SK-N-SH (cell line): Measurements from ENCODE around the gene HERC3. TPM values are rescaled to one million over a fixed set of nuclear protein-coding genes. Genes with fewer than 3 reads are reported as not detected.

Source experiments
- CTCF ChIA-PET: fragments of 300-600, 350-600 bp; formaldehyde crosslinking; extraction: SDS; loops from one replicate; lab custom pipeline; 2021; lab: Yijun Ruan, JAX
- POLR2A ChIA-PET: fragments of 350-600 bp; sonication (Branson Sonifier 250); formaldehyde crosslinking; extraction: SDS; loops from one replicate; lab custom pipeline; 2020; ENCODE audit warnings: antibody characterized with exemption, inconsistent platforms; lab: Yijun Ruan, JAX
- DNase-seq: peaks from one replicate; pipeline ENCODE4 v3.0.0; 2012
- H2AFZ ChIP-seq: fragments of 200-600 bp; sonication (generic); 2 replicates; pipeline ENCODE4 v1.8.1; 2016; ENCODE audit warnings: antibody characterized with exemption, mild to moderate bottlenecking, low read depth
- H3F3A ChIP-seq: fragments of 200-600 bp; sonication (generic); replicated peaks from 2 replicates; pipeline ENCODE3; 2016; ENCODE audit warnings: antibody characterized with exemption, mild to moderate bottlenecking; ENCODE audit not compliant: insufficient read depth
- H3K27ac ChIP-seq, 2 experiments: fragments of 200-500 bp in 1 of 2; fragments of 200-600 bp in 1 of 2; sonication (Bioruptor generic) in 1 of 2; sonication (generic), shearing (Covaris generic) in 1 of 2; 2 replicates each; pipeline versions ENCODE4 v1.5.1 to v1.6.1; 2014 to 2016; ENCODE audit warnings: low read depth in 2 of 2, inconsistent platforms in 1 of 2, low read length in 1 of 2, mild to moderate bottlenecking in 1 of 2, mixed read lengths in 1 of 2
- H3K27me3 ChIP-seq: fragments of 200-600 bp; sonication (generic), shearing (Covaris generic); 2 replicates; pipeline ENCODE4 v1.6.1; 2016; ENCODE audit warnings: mixed run types; ENCODE audit not compliant: insufficient read depth
- H3K36me3 ChIP-seq, 2 experiments: fragments of 200-500 bp in 1 of 2; fragments of 200-600 bp in 1 of 2; sonication (Bioruptor generic) in 1 of 2; sonication (generic) in 1 of 2; replicated peaks in 1 of 2; 2 replicates each; pipeline versions ENCODE3 to v1.5.1; 2014 to 2016; ENCODE audit warnings: low read length in 1 of 2, mild to moderate bottlenecking in 1 of 2; ENCODE audit not compliant: insufficient read depth in 2 of 2, control insufficient read depth in 1 of 2
- H3K4me1 ChIP-seq, 2 experiments: fragments of 200-500 bp in 1 of 2; fragments of 200-600 bp in 1 of 2; sonication (Bioruptor generic) in 1 of 2; sonication (generic), shearing (Covaris generic) in 1 of 2; 2 replicates each; pipeline versions ENCODE4 v1.5.1 to v1.6.1; 2014 to 2016; ENCODE audit warnings: low read depth in 1 of 2, low read length in 1 of 2, mixed run types in 1 of 2; ENCODE audit not compliant: insufficient read depth in 2 of 2, control insufficient read depth in 1 of 2
- H3K4me2 ChIP-seq: fragments of 200-600 bp; sonication (generic), shearing (Covaris generic); 2 replicates; pipeline ENCODE4 v1.6.1; 2017; ENCODE audit warnings: mixed run types
- H3K4me3 ChIP-seq, 2 experiments: fragments of 200-500 bp in 1 of 2; fragments of 200-600 bp in 1 of 2; sonication (Bioruptor generic) in 1 of 2; sonication (generic), shearing (Covaris generic) in 1 of 2; 2 replicates each; pipeline versions ENCODE4 v1.5.1 to v1.8.1; 2014 to 2016; ENCODE audit warnings: low read depth in 2 of 2, inconsistent platforms in 1 of 2, low read length in 1 of 2, mild to moderate bottlenecking in 1 of 2, mixed read lengths in 1 of 2, moderate library complexity in 1 of 2
- H3K79me2 ChIP-seq: fragments of 200-600 bp; sonication (generic); 2 replicates; pipeline ENCODE4 v1.8.1; 2017; ENCODE audit warnings: mild to moderate bottlenecking; ENCODE audit not compliant: insufficient read depth
- H3K9ac ChIP-seq: fragments of 200-600 bp; sonication (generic); 2 replicates; pipeline ENCODE4 v1.6.1; 2017; ENCODE audit warnings: mixed run types
- H3K9me2 ChIP-seq: fragments of 200-600 bp; sonication (generic); 2 replicates; pipeline ENCODE4 v1.6.1; 2017; ENCODE audit warnings: mixed run types
- H3K9me3 ChIP-seq: fragments of 200-600 bp; sonication (generic); 2 replicates; pipeline ENCODE4 v1.6.1; 2017; ENCODE audit warnings: mixed run types, mild to moderate bottlenecking, moderate library complexity
- H4K20me1 ChIP-seq: fragments of 200-600 bp; sonication (generic); 2 replicates; pipeline ENCODE4 v1.6.1; 2017; ENCODE audit warnings: mild to moderate bottlenecking, mixed run types; ENCODE audit not compliant: insufficient read depth
- CHD2 ChIP-seq: fragments of 150-350 bp; IDR thresholded peaks from 2 replicates; pipeline ENCODE4 v1.6.1; 2018; ENCODE audit warnings: low read length; ENCODE audit not compliant: partially characterized antibody
- EP300 ChIP-seq, 2 experiments: IDR thresholded peaks; 2 replicates each; pipeline versions ENCODE4 v1.4.0 to v1.6.1; 2012; ENCODE audit warnings: borderline replicate concordance in 1 of 2, low read depth in 1 of 2, low read length in 1 of 2
- EZH2phosphoT487 ChIP-seq: fragments of 200-600 bp; sonication (generic); IDR thresholded peaks from 2 replicates; pipeline ENCODE4 v1.6.1; 2017; ENCODE audit warnings: low read depth, mixed run types, mild to moderate bottlenecking, antibody characterized with exemption, moderate library complexity, borderline replicate concordance
- FOXM1 ChIP-seq: IDR thresholded peaks from 2 replicates; pipeline ENCODE4 v1.4.0; 2012; ENCODE audit warnings: low read depth, mild to moderate bottlenecking
- GABPA ChIP-seq: IDR thresholded peaks from 2 replicates; pipeline ENCODE4 v1.4.0; 2012; ENCODE audit warnings: low read depth, mild to moderate bottlenecking
- GATA2 ChIP-seq: sonication (generic); formaldehyde crosslinking; IDR thresholded peaks from 2 replicates; pipeline ENCODE4 v1.5.0; 2020; ENCODE audit warnings: mild to moderate bottlenecking, missing genetic modification reagents
- MEF2A ChIP-seq: IDR thresholded peaks from 2 replicates; pipeline ENCODE4 v1.4.0; 2012; ENCODE audit warnings: low read depth, borderline replicate concordance
- MXI1 ChIP-seq: IDR thresholded peaks from 2 replicates; pipeline ENCODE4 v1.6.1; 2012; ENCODE audit warnings: mild to moderate bottlenecking, low read depth, low read length, improper control_type of control experiment
- NFIC ChIP-seq: IDR thresholded peaks from 2 replicates; pipeline ENCODE4 v1.4.0; 2012; ENCODE audit warnings: borderline replicate concordance
- NRF1 ChIP-seq: IDR thresholded peaks from 2 replicates; pipeline ENCODE4 v1.6.1; 2012; ENCODE audit warnings: low read depth, mild to moderate bottlenecking, low read length
- POLR2AphosphoS5 ChIP-seq: IDR thresholded peaks from 2 replicates; pipeline ENCODE4 v1.6.1; 2012; ENCODE audit warnings: low read depth, low read length
- TAF1 ChIP-seq: IDR thresholded peaks from 2 replicates; pipeline ENCODE4 v1.6.1; 2012; ENCODE audit warnings: low read depth, mild to moderate bottlenecking, low read length, moderate library complexity, borderline replicate concordance
- TEAD4 ChIP-seq: IDR thresholded peaks from 2 replicates; pipeline ENCODE4 v1.4.0; 2012; ENCODE audit warnings: mild to moderate bottlenecking, borderline replicate concordance; ENCODE audit not compliant: insufficient read depth
- YY1 ChIP-seq: IDR thresholded peaks from 2 replicates; pipeline ENCODE4 v1.4.0; 2012; ENCODE audit warnings: low read depth, mild to moderate bottlenecking
- WGBS: methylation state at CpG from one replicate; pipeline ENCODE4 v1.1.6; 2017; ENCODE audit warnings: low lambda C conversion rate; 5-methylcytosine and 5-hydroxymethylcytosine counted together
- polyA plus RNA-seq, 3 experiments: library from polyadenylated mRNA; depleted of rRNA; stranded (reverse); fragments of >200 nt; gene quantifications; 2 replicates each; pipeline ENCODE4 v1.2.3, GENCODE V29; 2012
- TF ChIP-seq, protein P1 (sequence below): fragments of 150-350 bp; IDR thresholded peaks from 2 replicates; pipeline ENCODE4 v1.6.1; 2016; ENCODE audit warnings: mild to moderate bottlenecking, low read depth, low read length
- TF ChIP-seq, protein P2 (sequence below): fragments of 150-350 bp; IDR thresholded peaks from 2 replicates; pipeline ENCODE4 v1.6.1; 2017; ENCODE audit warnings: antibody characterized with exemption, low read length, low read depth, borderline replicate concordance
- TF ChIP-seq, protein P3 (sequence below): IDR thresholded peaks from 2 replicates; pipeline ENCODE4; 2012
- TF ChIP-seq, protein P4 (sequence below): IDR thresholded peaks from 2 replicates; pipeline ENCODE4 v1.6.1; 2012; ENCODE audit warnings: mild to moderate bottlenecking, low read depth, low read length, moderate library complexity
- TF ChIP-seq, protein P5 (sequence below): IDR thresholded peaks from 2 replicates; pipeline ENCODE4 v1.4.0; 2012; ENCODE audit warnings: low read depth

Gene HERC3
- polyA plus RNA-seq, 1 of the 3 experiments (the other 2 are of a cell fraction): 4.6 TPM

DNA sequence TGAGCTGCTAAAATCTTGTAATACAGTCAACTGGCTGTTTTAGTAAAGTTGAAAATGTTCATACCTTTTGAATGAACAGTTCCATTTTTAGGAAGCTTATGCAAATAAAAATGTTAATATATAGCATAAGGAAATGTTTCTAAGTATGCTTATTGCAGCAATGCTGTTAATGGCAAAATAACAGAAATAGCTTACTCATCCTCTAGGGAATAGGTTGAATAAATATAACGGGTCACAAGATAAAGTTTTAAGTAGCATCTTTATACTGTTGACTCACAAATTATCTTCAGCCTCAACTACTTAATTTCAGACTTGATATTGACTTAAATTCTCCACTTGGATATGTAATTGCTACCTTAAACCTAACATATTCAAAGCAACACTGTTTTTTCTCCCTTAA is 27.7 kb downstream of the HERC3 start:
- ChIA-PET CTCF (interaction anchor here (1.1 kb wide), 1 partner anchor 10 kb away, joined by 3 read pairs; no protein-coding TSS in a partner anchor), POLR2A (no interaction called here)
- H3F3A ChIP-seq: peaks cover 27% of the 10 kb centered on the region
- H3K9ac ChIP-seq: no peak overlapping the region
- no peaks in the 10 kb centered on the region for H4K20me1 ChIP-seq
- H3K9me2 ChIP-seq: no peaks in the 10 kb centered on the region
- H3K4me1 ChIP-seq: no peaks in the 10 kb centered on the region
- H3K9me3 ChIP-seq: peaks cover 7% of the 10 kb centered on the region; the same call in 1 of the 2 replicates
- no peak for DNase-seq
- H2AFZ ChIP-seq: no peak overlapping the region
- H3K4me2 ChIP-seq: no peak overlapping the region
- no peak overlapping the region for H3K27ac ChIP-seq
- peaks cover 15% of the 10 kb centered on the region for H3K79me2 ChIP-seq
- no peak for TF ChIP-seq YY1
- TF ChIP-seq, protein P1, sequence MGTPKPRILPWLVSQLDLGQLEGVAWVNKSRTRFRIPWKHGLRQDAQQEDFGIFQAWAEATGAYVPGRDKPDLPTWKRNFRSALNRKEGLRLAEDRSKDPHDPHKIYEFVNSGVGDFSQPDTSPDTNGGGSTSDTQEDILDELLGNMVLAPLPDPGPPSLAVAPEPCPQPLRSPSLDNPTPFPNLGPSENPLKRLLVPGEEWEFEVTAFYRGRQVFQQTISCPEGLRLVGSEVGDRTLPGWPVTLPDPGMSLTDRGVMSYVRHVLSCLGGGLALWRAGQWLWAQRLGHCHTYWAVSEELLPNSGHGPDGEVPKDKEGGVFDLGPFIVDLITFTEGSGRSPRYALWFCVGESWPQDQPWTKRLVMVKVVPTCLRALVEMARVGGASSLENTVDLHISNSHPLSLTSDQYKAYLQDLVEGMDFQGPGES: no peak
- no peak for TF ChIP-seq MXI1
- TF ChIP-seq, protein P2, sequence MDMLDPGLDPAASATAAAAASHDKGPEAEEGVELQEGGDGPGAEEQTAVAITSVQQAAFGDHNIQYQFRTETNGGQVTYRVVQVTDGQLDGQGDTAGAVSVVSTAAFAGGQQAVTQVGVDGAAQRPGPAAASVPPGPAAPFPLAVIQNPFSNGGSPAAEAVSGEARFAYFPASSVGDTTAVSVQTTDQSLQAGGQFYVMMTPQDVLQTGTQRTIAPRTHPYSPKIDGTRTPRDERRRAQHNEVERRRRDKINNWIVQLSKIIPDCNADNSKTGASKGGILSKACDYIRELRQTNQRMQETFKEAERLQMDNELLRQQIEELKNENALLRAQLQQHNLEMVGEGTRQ: no peak
- no peak for TF ChIP-seq NRF1
- TF ChIP-seq POLR2AphosphoS5: no peak
- TF ChIP-seq GABPA: no peak
- TF ChIP-seq GATA2 (CRISPR knock-in tag): no peak
- no peak for TF ChIP-seq CHD2
- TF ChIP-seq TEAD4: no peak
- no peak for TF ChIP-seq TAF1
- TF ChIP-seq, protein P3, sequence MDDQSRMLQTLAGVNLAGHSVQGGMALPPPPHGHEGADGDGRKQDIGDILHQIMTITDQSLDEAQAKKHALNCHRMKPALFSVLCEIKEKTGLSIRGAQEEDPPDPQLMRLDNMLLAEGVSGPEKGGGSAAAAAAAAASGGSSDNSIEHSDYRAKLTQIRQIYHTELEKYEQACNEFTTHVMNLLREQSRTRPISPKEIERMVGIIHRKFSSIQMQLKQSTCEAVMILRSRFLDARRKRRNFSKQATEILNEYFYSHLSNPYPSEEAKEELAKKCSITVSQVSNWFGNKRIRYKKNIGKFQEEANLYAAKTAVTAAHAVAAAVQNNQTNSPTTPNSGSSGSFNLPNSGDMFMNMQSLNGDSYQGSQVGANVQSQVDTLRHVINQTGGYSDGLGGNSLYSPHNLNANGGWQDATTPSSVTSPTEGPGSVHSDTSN: no peak
- no peak for TF ChIP-seq EZH2phosphoT487
- no peak for TF ChIP-seq FOXM1
- peaks cover 0 to 3% of the 10 kb centered on the region in 2 experiments for H3K36me3 ChIP-seq
- 81% methylated on average over 1 of the region's 1 CpG for WGBS
- no peaks in the 10 kb centered on the region for H3K27me3 ChIP-seq
- no peak overlapping the region for H3K4me3 ChIP-seq

DNA sequence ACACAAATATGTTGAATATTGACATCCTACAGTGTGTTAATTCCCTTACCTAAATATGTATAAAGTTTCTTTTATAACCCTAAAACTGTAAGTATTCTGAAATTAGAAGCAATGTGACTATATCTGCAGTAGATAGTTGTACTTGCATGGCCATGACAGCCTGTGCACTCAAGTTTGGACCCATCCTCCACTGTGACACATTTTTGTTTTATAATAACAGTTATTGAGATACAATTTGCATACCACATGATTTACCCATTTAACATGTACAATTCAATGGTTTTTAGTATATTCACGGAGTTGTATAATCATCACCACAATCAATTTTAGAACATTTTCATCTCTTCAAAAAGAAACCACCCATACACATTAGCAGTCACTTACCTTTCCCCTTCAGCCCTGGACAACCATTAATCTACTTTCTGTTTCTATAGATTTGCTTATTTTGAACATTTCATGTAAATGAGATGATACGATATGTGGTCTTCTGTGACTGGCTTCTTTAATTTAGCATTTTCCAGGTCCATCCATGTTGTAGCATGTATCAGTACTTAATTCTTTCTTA is 29.6 kb downstream of the HERC3 start:
- Histone ChIP-seq H3K4me2 (no peak overlapping the region), H3K27me3 (no peaks in the 10 kb centered on the region), H3K9me3 (peaks cover 8% of the 10 kb centered on the region; the same call in 1 of the 2 replicates), H3F3A (peaks cover 19% of the 10 kb centered on the region), H4K20me1 (no peaks in the 10 kb centered on the region), H3K36me3 (peaks cover 0 to 3% of the 10 kb centered on the region in 2 experiments), H2AFZ (no peak overlapping the region), H3K79me2 (peaks cover 21% of the 10 kb centered on the region), H3K4me1 (no peaks in the 10 kb centered on the region), H3K9me2 (no peaks in the 10 kb centered on the region), H3K27ac (no peak overlapping the region), H3K4me3 (no peak overlapping the region), H3K9ac (no peak overlapping the region)
- WGBS: 95% methylated on average over 2 of the region's 2 CpGs
- DNase-seq: no peak
- ChIA-PET POLR2A (no interaction called here), CTCF (no interaction called here)
- no peak for TF ChIP-seq TAF1
- no peak for TF ChIP-seq NRF1
- no peak for TF ChIP-seq EP300 (IDR thresholded peaks at IDR 0.05; ENCODE audit: borderline replicate concordance in 1 of 2, low read depth in 1 of 2, low read length in 1 of 2)
- TF ChIP-seq, protein P4, sequence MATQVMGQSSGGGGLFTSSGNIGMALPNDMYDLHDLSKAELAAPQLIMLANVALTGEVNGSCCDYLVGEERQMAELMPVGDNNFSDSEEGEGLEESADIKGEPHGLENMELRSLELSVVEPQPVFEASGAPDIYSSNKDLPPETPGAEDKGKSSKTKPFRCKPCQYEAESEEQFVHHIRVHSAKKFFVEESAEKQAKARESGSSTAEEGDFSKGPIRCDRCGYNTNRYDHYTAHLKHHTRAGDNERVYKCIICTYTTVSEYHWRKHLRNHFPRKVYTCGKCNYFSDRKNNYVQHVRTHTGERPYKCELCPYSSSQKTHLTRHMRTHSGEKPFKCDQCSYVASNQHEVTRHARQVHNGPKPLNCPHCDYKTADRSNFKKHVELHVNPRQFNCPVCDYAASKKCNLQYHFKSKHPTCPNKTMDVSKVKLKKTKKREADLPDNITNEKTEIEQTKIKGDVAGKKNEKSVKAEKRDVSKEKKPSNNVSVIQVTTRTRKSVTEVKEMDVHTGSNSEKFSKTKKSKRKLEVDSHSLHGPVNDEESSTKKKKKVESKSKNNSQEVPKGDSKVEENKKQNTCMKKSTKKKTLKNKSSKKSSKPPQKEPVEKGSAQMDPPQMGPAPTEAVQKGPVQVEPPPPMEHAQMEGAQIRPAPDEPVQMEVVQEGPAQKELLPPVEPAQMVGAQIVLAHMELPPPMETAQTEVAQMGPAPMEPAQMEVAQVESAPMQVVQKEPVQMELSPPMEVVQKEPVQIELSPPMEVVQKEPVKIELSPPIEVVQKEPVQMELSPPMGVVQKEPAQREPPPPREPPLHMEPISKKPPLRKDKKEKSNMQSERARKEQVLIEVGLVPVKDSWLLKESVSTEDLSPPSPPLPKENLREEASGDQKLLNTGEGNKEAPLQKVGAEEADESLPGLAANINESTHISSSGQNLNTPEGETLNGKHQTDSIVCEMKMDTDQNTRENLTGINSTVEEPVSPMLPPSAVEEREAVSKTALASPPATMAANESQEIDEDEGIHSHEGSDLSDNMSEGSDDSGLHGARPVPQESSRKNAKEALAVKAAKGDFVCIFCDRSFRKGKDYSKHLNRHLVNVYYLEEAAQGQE: no peak
- TF ChIP-seq, protein P3: no peak
- no peak for TF ChIP-seq MEF2A
- no peak for TF ChIP-seq TEAD4
- TF ChIP-seq, protein P5, sequence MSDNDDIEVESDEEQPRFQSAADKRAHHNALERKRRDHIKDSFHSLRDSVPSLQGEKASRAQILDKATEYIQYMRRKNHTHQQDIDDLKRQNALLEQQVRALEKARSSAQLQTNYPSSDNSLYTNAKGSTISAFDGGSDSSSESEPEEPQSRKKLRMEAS: no peak
- TF ChIP-seq NFIC: no peak
